Naive thymus-derived CD4-positive, alpha-beta T cell (primary cell): ENCODE measurements around the gene KCNN3. TPM values are rescaled to one million over a fixed set of nuclear protein-coding genes. Genes with fewer than 3 reads are reported as not detected.

Experiments used
- ATAC-seq: fragments of 150-1000 bp; cut with Tn5 transposase; 2 replicates; pipeline ENCODE4 v1.10.0; 2021; ENCODE audit warnings: mild to moderate bottlenecking, moderate library complexity
- CTCF ChIA-PET: fragments of 350-600 bp; sonication (Branson Sonifier 250); formaldehyde crosslinking; loops from one replicate; lab custom pipeline; 2021; ENCODE audit warnings: antibody characterized with exemption; lab: Charles Lee
- POLR2A ChIA-PET: fragments of 350-600 bp; sonication (Branson Sonifier 250); formaldehyde crosslinking; loops from one replicate; lab custom pipeline; 2021; ENCODE audit warnings: antibody characterized with exemption, inconsistent platforms; lab: Charles Lee
- DNase-seq, 9 donors: peaks; one replicate each; pipeline versions ENCODE4 v3.0.0 to v3.0.0-alpha.2; 2020 to 2022; ENCODE audit warnings: mixed read lengths in 1 of 9
- H3K27ac ChIP-seq: one replicate; pipeline ENCODE4 v1.7.0; 2013; ENCODE audit warnings: mild to moderate bottlenecking, low read depth, low read length, moderate library complexity
- H3K27me3 ChIP-seq, 2 donors: one replicate each; pipeline ENCODE4 v1.7.0; 2013; ENCODE audit warnings: low read length in 2 of 2, mild to moderate bottlenecking in 2 of 2, moderate library complexity in 2 of 2; ENCODE audit not compliant: control insufficient read depth in 2 of 2, insufficient read depth in 2 of 2
- H3K36me3 ChIP-seq, 3 experiments: 1 replicate in 2 of 3; 2 replicates in 1 of 3; pipeline ENCODE4 v1.7.0; 2013; ENCODE audit warnings: low read length in 3 of 3, mild to moderate bottlenecking in 3 of 3, moderate library complexity in 1 of 3; ENCODE audit not compliant: insufficient read depth in 3 of 3, control insufficient read depth in 2 of 3
- H3K4me1 ChIP-seq, 2 donors: one replicate each; pipeline ENCODE4 v1.7.0; 2013; ENCODE audit warnings: low read length in 2 of 2, mild to moderate bottlenecking in 2 of 2, moderate library complexity in 1 of 2; ENCODE audit not compliant: control insufficient read depth in 2 of 2, insufficient read depth in 2 of 2
- H3K4me3 ChIP-seq: 2 replicates; pipeline ENCODE4 v1.7.0; 2013; ENCODE audit warnings: mild to moderate bottlenecking, low read length
- H3K9me3 ChIP-seq, 3 experiments: 1 replicate in 2 of 3; 2 replicates in 1 of 3; pipeline ENCODE4 v1.7.0; 2013; ENCODE audit warnings: low read length in 3 of 3; ENCODE audit not compliant: control insufficient read depth in 2 of 3
- H3K27ac Mint-ChIP-seq, 9 donors: one replicate each; pipeline ENCODE4 v1.8.0; 2020 to 2022; ENCODE audit warnings: mixed read lengths in 9 of 9, mild to moderate bottlenecking in 8 of 9, moderate library complexity in 5 of 9, inconsistent platforms in 2 of 9
- H3K27me3 Mint-ChIP-seq, 5 donors: one replicate each; pipeline ENCODE4 v1.8.0; 2021 to 2022; ENCODE audit warnings: mixed read lengths in 5 of 5, mild to moderate bottlenecking in 1 of 5
- H3K36me3 Mint-ChIP-seq, 5 donors: one replicate each; pipeline ENCODE4 v1.8.0; 2020 to 2022; ENCODE audit warnings: mixed read lengths in 5 of 5, mild to moderate bottlenecking in 3 of 5, inconsistent platforms in 1 of 5
- H3K4me1 Mint-ChIP-seq, 7 donors: one replicate each; pipeline ENCODE4 v1.8.0; 2020 to 2022; ENCODE audit warnings: mixed read lengths in 7 of 7, mild to moderate bottlenecking in 3 of 7, inconsistent platforms in 1 of 7
- H3K4me3 Mint-ChIP-seq, 10 donors: one replicate each; pipeline ENCODE4 v1.8.0; 2020 to 2022; ENCODE audit warnings: mild to moderate bottlenecking in 10 of 10, mixed read lengths in 10 of 10, moderate library complexity in 6 of 10, inconsistent platforms in 2 of 10
- H3K9me3 Mint-ChIP-seq, 11 donors: one replicate each; pipeline ENCODE4 v1.8.0; 2020 to 2022; ENCODE audit warnings: mixed read lengths in 11 of 11, mild to moderate bottlenecking in 4 of 11, inconsistent platforms in 1 of 11, moderate library complexity in 1 of 11
- intact Hi-C, 2 donors: fragments of 100-400 bp; cut with micrococcal nuclease; formaldehyde crosslinking; loops; one replicate each; pipeline ENCODE4 v1.15.1; 2023
- polyA plus RNA-seq, 2 donors: library from polyadenylated mRNA; unstranded; fragments of 300-500 nt; fragmentation: Illumina TruSeq; gene quantifications; one replicate each; pipeline ENCODE4 v1.2.3, GENCODE V29; 2021
- total RNA-seq, 6 experiments: library from RNA in 5 of 6; stranded (reverse) in 5 of 6; gene quantifications; 1 replicate in 5 of 6; 2 replicates in 1 of 6; pipeline ENCODE4 v1.2.3 and lab custom pipeline; 2021 to 2026

KCNN3 gene
- total and polyA plus RNA-seq, 7 experiments from 2014 or later: 0.05 to 0.29 (median 0.15) TPM; not detected in 3

DNA sequence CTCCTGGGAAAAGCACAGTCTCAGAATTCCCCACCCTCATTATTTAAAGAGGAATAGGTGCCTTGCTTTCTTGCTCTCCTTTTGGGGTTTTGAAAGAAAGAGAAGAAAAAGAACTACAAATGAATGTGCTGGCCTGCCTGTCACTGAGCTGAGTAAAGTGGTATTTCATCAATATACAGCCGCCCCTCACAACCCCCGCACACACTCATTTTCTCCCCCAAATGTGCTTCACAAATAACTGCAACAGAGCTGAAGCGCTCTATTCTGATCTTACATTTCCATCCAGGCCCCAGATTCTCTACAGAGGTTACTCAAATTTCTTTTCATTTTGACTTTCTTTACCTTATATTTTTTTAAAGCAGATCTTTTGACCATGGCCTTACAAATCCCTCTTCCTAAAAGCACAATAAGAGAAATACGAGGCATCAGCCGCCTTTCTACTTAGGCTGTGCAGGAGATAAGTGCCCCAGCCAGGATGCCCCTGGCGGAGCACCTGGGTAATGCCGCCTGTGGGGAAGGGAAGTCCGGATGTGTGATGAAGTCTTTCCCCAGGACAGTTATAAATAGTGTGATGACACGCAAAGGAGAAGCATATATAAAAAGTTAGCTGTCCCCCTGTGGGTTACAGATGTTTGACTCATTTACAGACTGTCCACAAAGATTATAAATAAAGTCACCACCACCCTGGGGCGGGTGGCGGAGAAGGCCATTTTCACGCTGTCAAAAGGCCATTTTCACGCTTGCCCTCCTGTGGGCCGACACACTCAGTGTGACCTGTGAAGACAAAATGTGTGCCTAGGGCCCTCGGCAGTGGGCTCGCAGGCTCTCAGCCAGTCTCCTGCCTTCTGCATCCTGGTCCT is 6.5 kb downstream of the KCNN3 start:
- peaks cover 6 to 42% (median 13%) of the 10 kb centered on the region in 5 donors for H3K27me3 Mint-ChIP-seq
- Histone ChIP-seq H3K36me3 (no peaks in the 10 kb centered on the region), H3K4me3 (no peak overlapping the region), H3K27me3 (no peaks in the 10 kb centered on the region), H3K4me1 (no peaks in the 10 kb centered on the region), H3K27ac (no peak overlapping the region), H3K9me3 (no peaks in the 10 kb centered on the region)
- no peaks in the 10 kb centered on the region for H3K9me3 Mint-ChIP-seq
- CTCF ChIA-PET: interaction anchor here (1.0 kb wide), 1 partner anchor 15 kb away, joined by 3 read pairs; no protein-coding TSS in a partner anchor
- no peaks in the 10 kb centered on the region for H3K36me3 Mint-ChIP-seq
- no peak overlapping the region for H3K4me3 Mint-ChIP-seq
- intact Hi-C loops: no loop called here
- ATAC-seq (peak; percentile 48), DNase-seq (no peak)
- POLR2A ChIA-PET: no interaction called here
- H3K4me1 Mint-ChIP-seq: peaks cover 0 to 7% (median 4%) of the 10 kb centered on the region in 7 donors
- no peak overlapping the region for H3K27ac Mint-ChIP-seq

DNA sequence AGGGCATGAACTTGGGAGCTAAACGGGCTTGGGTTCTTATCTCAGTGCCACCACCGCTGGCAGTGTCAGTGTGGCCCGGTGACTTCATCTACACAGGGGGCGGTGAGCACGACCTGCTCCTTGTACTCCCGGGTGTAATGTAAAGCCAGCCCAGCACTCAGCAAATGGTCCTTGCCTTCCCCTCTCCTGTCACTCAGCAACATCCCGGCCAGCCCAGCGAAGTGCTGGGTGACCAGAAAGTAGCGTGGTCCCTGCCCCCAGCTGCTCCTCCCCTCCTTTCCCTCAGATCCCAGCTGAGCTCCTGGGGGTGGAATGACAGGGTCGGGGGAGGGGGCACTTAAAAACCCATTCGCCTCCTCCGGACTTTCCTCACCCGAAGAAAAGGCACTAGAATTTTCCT is 7.2 kb downstream of the KCNN3 start:
- no peaks in the 10 kb centered on the region for H3K9me3 Mint-ChIP-seq
- DNase-seq: no peak
- no peaks in the 10 kb centered on the region for H3K9me3 ChIP-seq
- no peaks in the 10 kb centered on the region for H3K36me3 Mint-ChIP-seq
- H3K36me3 ChIP-seq: no peaks in the 10 kb centered on the region
- no peak for ATAC-seq
- H3K4me3 ChIP-seq: no peak overlapping the region
- no peak overlapping the region for H3K4me3 Mint-ChIP-seq
- H3K4me1 Mint-ChIP-seq: peaks cover 0 to 7% (median 0%) of the 10 kb centered on the region in 7 donors
- H3K4me1 ChIP-seq: no peaks in the 10 kb centered on the region
- intact Hi-C loops: no loop called here
- CTCF ChIA-PET: interaction anchor here (1.0 kb wide), 1 partner anchor 16 kb away, joined by 3 read pairs; no protein-coding TSS in a partner anchor
- peak overlapping the region in 2 of 9 donors; percentile 16 to 55 for H3K27ac Mint-ChIP-seq
- no peaks in the 10 kb centered on the region for H3K27me3 ChIP-seq
- H3K27me3 Mint-ChIP-seq: peaks cover 0 to 35% (median 7%) of the 10 kb centered on the region in 5 donors
- no peak overlapping the region for H3K27ac ChIP-seq
- POLR2A ChIA-PET: no interaction called here

DNA sequence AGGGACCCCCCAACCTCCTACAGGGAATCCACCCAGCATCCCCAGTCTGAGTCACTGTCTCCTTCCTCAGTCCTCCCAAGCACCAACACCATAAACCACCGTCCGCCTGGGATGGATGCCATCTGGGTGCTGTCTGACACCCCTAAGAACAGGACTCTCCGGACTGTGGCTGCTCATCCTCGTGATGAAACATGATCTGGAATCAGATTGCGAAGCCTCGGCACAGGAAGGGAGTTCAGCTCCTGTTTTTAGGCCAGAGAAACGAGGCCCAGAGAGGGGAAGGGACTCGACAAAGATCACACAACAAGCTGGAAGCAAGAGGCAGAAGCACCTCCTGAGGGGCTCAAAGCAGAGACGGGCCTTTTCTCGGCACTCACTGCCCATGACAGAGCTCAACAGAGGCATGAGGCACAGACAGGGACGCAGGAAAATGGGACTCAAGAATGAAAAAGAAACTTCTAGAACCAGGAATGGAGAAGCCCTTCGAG is 8.4 kb downstream of the KCNN3 start:
- intact Hi-C loops: no loop called here
- no peaks in the 10 kb centered on the region for H3K36me3 Mint-ChIP-seq
- no peaks in the 10 kb centered on the region for H3K9me3 Mint-ChIP-seq
- Histone ChIP-seq H3K4me3 (no peak overlapping the region), H3K4me1 (no peaks in the 10 kb centered on the region), H3K27ac (no peak overlapping the region), H3K36me3 (no peaks in the 10 kb centered on the region), H3K9me3 (no peaks in the 10 kb centered on the region), H3K27me3 (no peaks in the 10 kb centered on the region)
- CTCF ChIA-PET: no interaction called here
- peaks cover 0 to 25% (median 0%) of the 10 kb centered on the region in 5 donors for H3K27me3 Mint-ChIP-seq
- peaks cover 0 to 10% (median 0%) of the 10 kb centered on the region in 7 donors for H3K4me1 Mint-ChIP-seq
- no peak overlapping the region for H3K27ac Mint-ChIP-seq
- POLR2A ChIA-PET: no interaction called here
- H3K4me3 Mint-ChIP-seq: no peak overlapping the region
- ATAC-seq (no peak), DNase-seq (no peak)

- no peak overlapping the region for H3K27ac ChIP-seq
- peak; percentile 54 for ATAC-seq
These were observed 9.8 kb downstream of the KCNN3 start for GRCh38 chr1:154860156-154860870.

GRCh38 chr1:154859786-154860155 is 10.3 kb downstream of the KCNN3 start:
- H3K4me3 Mint-ChIP-seq: no peak overlapping the region
- Histone ChIP-seq H3K4me1 (no peaks in the 10 kb centered on the region), H3K36me3 (no peaks in the 10 kb centered on the region), H3K9me3 (no peaks in the 10 kb centered on the region), H3K27ac (no peak overlapping the region), H3K27me3 (no peaks in the 10 kb centered on the region), H3K4me3 (no peak overlapping the region)
- ATAC-seq (no peak), DNase-seq (no peak)
- H3K36me3 Mint-ChIP-seq: no peaks in the 10 kb centered on the region
- H3K27ac Mint-ChIP-seq: no peak overlapping the region
- intact Hi-C loops: no loop called here
- no peaks in the 10 kb centered on the region for H3K9me3 Mint-ChIP-seq
- H3K4me1 Mint-ChIP-seq: peaks cover 0 to 10% (median 0%) of the 10 kb centered on the region in 7 donors
- ChIA-PET POLR2A (interaction anchor here (0.9 to 1.0 kb wide), 2 partner anchors 93 to 321 kb away, joined by 3 read pairs; no protein-coding TSS in a partner anchor), CTCF (no interaction called here)
- H3K27me3 Mint-ChIP-seq: peaks cover 0 to 20% (median 0%) of the 10 kb centered on the region in 5 donors

More at GRCh38 chr1:154860156-154860870, 9.8 kb downstream of the KCNN3 start:
- no peak for DNase-seq
- H3K36me3 Mint-ChIP-seq: no peaks in the 10 kb centered on the region
- H3K4me3 Mint-ChIP-seq: no peak overlapping the region
- intact Hi-C loops: no loop called here
- H3K27ac Mint-ChIP-seq: peak overlapping the region in 1 of 9 donors; percentile 2
- Histone ChIP-seq H3K27me3 (no peaks in the 10 kb centered on the region), H3K4me3 (no peak overlapping the region), H3K36me3 (no peaks in the 10 kb centered on the region), H3K9me3 (no peaks in the 10 kb centered on the region), H3K4me1 (no peaks in the 10 kb centered on the region)
- POLR2A ChIA-PET: interaction anchor here (0.9 kb wide), 1 partner anchor 92 kb away, joined by 3 read pairs; no protein-coding TSS in a partner anchor
- no peaks in the 10 kb centered on the region for H3K9me3 Mint-ChIP-seq
- CTCF ChIA-PET: no interaction called here
- H3K4me1 Mint-ChIP-seq: peaks cover 0 to 10% (median 0%) of the 10 kb centered on the region in 7 donors
- peaks cover 0 to 20% (median 0%) of the 10 kb centered on the region in 5 donors for H3K27me3 Mint-ChIP-seq

DNA sequence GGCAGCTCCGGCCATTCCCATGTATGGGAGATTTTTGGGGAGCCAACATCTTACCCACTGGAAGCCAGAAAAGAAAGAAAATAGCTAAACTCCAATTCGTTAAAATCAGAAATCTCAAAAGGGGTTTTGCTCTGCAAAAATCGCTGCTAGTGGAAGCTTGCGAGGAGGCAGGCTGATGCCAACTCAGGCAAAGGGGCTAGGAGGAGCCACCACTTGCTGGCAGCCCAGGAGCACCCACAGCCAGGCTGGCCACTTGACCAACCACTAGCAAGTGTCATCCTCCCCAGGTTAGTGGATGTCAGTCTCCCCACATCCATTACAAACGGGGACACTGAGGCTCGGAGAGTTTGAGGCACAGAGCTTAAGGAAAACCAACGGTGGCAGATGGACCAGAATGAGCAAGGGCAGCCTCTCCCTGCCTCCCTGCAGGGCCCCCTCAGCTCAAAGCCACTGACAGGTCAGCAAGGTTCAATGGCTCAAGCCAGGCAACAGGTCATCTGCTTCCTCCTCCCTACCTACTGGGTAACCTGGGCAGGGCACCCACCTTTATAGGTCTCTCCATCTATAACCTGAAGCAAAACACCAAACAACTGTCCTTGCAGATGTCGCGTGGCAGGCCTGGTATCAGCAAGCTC is 10.8 kb downstream of the KCNN3 start:
- ChIA-PET POLR2A (interaction anchor here (0.9 to 1.0 kb wide), 2 partner anchors 93 to 321 kb away, joined by 3 read pairs; no protein-coding TSS in a partner anchor), CTCF (interaction anchor here (0.5 to 0.6 kb wide), 2 partner anchors 12 to 850 kb away, joined by 3 read pairs; no protein-coding TSS in a partner anchor)
- intact Hi-C loops: no loop called here

More for the DNA sequence above, 10.8 kb downstream of the KCNN3 start:
- Mint-ChIP-seq H3K27ac (no peak overlapping the region), H3K4me3 (no peak overlapping the region), H3K9me3 (no peaks in the 10 kb centered on the region), H3K36me3 (no peaks in the 10 kb centered on the region), H3K4me1 (peaks cover 0 to 8% (median 0%) of the 10 kb centered on the region in 7 donors), H3K27me3 (peaks cover 0 to 20% (median 0%) of the 10 kb centered on the region in 5 donors)
- DNase-seq (no peak), ATAC-seq (no peak)
- no peaks in the 10 kb centered on the region for H3K4me1 ChIP-seq
- H3K9me3 ChIP-seq: no peaks in the 10 kb centered on the region
- H3K27me3 ChIP-seq: no peaks in the 10 kb centered on the region
- H3K4me3 ChIP-seq: no peak overlapping the region
- H3K36me3 ChIP-seq: no peaks in the 10 kb centered on the region
- no peak overlapping the region for H3K27ac ChIP-seq
